Liver (tissue), 2 donors: Measurements from ENCODE around the gene SFMBT2.

Source experiments
- GABPA ChIP-seq, 2 donors: IDR thresholded peaks in 1 of 2; conservative IDR thresholded peaks in 1 of 2; 2 replicates each; pipeline ENCODE4 v1.6.1; 2016; ENCODE audit warnings: antibody characterized with exemption in 2 of 2, mild to moderate bottlenecking in 1 of 2, moderate library complexity in 1 of 2
- RAD21 ChIP-seq, 2 donors: IDR thresholded peaks; 2 replicates each; pipeline ENCODE4 v1.6.1; 2016; ENCODE audit warnings: antibody characterized with exemption in 2 of 2, mild to moderate bottlenecking in 2 of 2
- TAF1 ChIP-seq: conservative IDR thresholded peaks from 2 replicates; pipeline ENCODE4 v1.6.1; 2016; ENCODE audit warnings: antibody characterized with exemption, mild to moderate bottlenecking
- donor health status: healthy.

DNA sequence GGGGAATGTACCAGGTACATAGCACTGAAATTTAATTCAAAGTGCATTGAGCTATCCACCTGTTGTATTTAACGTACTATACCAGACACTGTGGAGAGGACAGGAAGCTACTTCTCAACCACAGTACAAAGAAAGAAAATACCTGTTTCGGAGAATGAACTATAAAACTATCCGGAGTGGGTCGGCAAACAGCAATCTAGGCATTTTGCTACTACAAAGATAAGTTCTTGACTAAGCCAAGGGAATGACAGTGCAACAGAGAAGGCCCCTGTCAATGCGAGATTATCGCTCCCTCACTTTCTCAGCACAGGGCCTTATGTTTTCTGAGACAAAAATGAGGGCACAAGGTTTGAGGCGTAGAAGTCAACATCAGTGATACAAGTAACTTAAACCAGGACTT, 27.4 kb downstream of the SFMBT2 start:
- no peak for TF ChIP-seq TAF1
- TF ChIP-seq RAD21 (IDR thresholded peaks at IDR 0.05), result no peak
- TF ChIP-seq GABPA (IDR thresholded peaks at IDR 0.05 in 1 of 2, conservative IDR thresholded peaks at IDR 0.05 in 1 of 2), result no peak
